Myocyte (in vitro differentiated cells): Measurements from ENCODE around the gene SLC35E3. TPM values are rescaled to one million over a fixed set of nuclear protein-coding genes. Genes with fewer than 3 reads are reported as not detected.

ENCODE experiments used
- total RNA-seq: library from RNA; depleted of rRNA; stranded (reverse); fragments of >200 nt; gene quantifications from 2 replicates; pipeline ENCODE4 v1.2.3, GENCODE V29; 2014

SLC35E3 gene
- total RNA-seq, 1 donor from 2014 or later, result 4.2 TPM

Other genes starting within 250 kb of the SLC35E3 start
- gene RAP1B, start 135.3 kb upstream of the SLC35E3 start, total RNA-seq, result 100 and 172 TPM in 2 replicates
- 43.8 and 45.4 TPM in 2 replicates for gene NUP107, start 59.2 kb upstream of the SLC35E3 start, total RNA-seq
- 125 and 132 TPM in 2 replicates for gene MDM2, start 62.0 kb downstream of the SLC35E3 start, total RNA-seq
- gene CPM, start 187.0 kb downstream of the SLC35E3 start, total RNA-seq, result 3.0 and 3.2 TPM in 2 replicates